SIG-M5 treated with dmso at 0.1 percent for 504 hours (cell line): ENCODE measurements around the gene NHEJ1.

ENCODE experiments used
- DNase-seq: peaks from one replicate; lab custom pipeline; 2025; ENCODE audit not compliant: unreplicated experiment; lab: John Stamatoyannopoulos, UW

The NHEJ1 gene

GRCh38 chr2:219182331-219183150 lies 21.9 kb upstream of the NHEJ1 start:
- no peak for DNase-seq

GRCh38 chr2:219181531-219181930 lies 20.9 kb upstream of the NHEJ1 start:
- no peak for DNase-seq

- DNase-seq, result no peak
These were observed 20.3 kb upstream of the NHEJ1 start for GRCh38 chr2:219180961-219181360.

- DNase-seq, result no peak
These were observed 19.2 kb upstream of the NHEJ1 start for GRCh38 chr2:219179601-219180465.

- DNase-seq, result peak; percentile 38
These were observed 18.0 kb upstream of the NHEJ1 start for GRCh38 chr2:219178377-219179175.

GRCh38 chr2:219177552-219178376 lies 17.1 kb upstream of the NHEJ1 start, which contains the start of gene RETREG2:
Gene RETREG2, plus strand, starts transcription at chr2:219178275. Its CDS starts 78 bp downstream, at chr2:219178353.
- DNase-seq, result peak; percentile 85

- DNase-seq, result peak; percentile 78
These were observed 16.4 kb upstream of the NHEJ1 start, which contains the start of gene CNPPD1 for GRCh38 chr2:219176818-219177551. Gene CNPPD1, minus strand, starts transcription at chr2:219176925. Its CDS starts 97 bp downstream, at chr2:219176828.

GRCh38 chr2:219175928-219176817 lies 15.6 kb upstream of the NHEJ1 start:
- DNase-seq, result peak; percentile 70

GRCh38 chr2:219175486-219175885 lies 14.9 kb upstream of the NHEJ1 start:
- DNase-seq, result no peak

- DNase-seq, result no peak
These were observed 14.2 kb upstream of the NHEJ1 start for GRCh38 chr2:219174801-219175200.

- no peak for DNase-seq
These were observed 13.5 kb upstream of the NHEJ1 start for GRCh38 chr2:219174146-219174545.

- DNase-seq, result no peak
These were observed 12.6 kb upstream of the NHEJ1 start for GRCh38 chr2:219173176-219173575.

GRCh38 chr2:219172231-219173154 lies 11.9 kb upstream of the NHEJ1 start:
- no peak for DNase-seq

- DNase-seq, result peak; percentile 48
These were observed 10.6 kb upstream of the NHEJ1 start for GRCh38 chr2:219171231-219171651.

- DNase-seq, result no peak
These were observed 9.5 kb upstream of the NHEJ1 start, which contains the start of gene SLC23A3 for GRCh38 chr2:219169930-219170654. Gene SLC23A3, minus strand, starts transcription at chr2:219170029. Its CDS starts 45 bp downstream, at chr2:219169984.

GRCh38 chr2:219168932-219169331 lies 8.3 kb upstream of the NHEJ1 start:
- no peak for DNase-seq

GRCh38 chr2:219168526-219168925 lies 7.9 kb upstream of the NHEJ1 start:
- no peak for DNase-seq
